SU-DHL-6 (cell line): Measurements from ENCODE around the gene CHN1.
A peak's percentile ranks its signal among the peaks of the same experiment; 100 is the strongest.

Experiments
- H2AFZ ChIP-seq: fragments of 200-600 bp; sonication (generic); 2 replicates; pipeline ENCODE4 v1.6.1; 2014; ENCODE audit warnings: low read depth, mild to moderate bottlenecking, moderate library complexity, mixed read lengths, antibody characterized with exemption, low read length; ENCODE audit not compliant: severe bottlenecking
- H3F3A ChIP-seq: fragments of 200-600 bp; shearing (Covaris generic); 2 replicates; pipeline ENCODE4 v1.6.0; 2016; ENCODE audit warnings: antibody characterized with exemption, mild to moderate bottlenecking; ENCODE audit not compliant: insufficient read depth
- H3K27ac ChIP-seq: fragments of 200-600 bp; sonication (generic); 2 replicates; pipeline ENCODE4 v1.5.1; 2016; ENCODE audit warnings: low read depth, mild to moderate bottlenecking, low read length, moderate library complexity, mixed read lengths
- H3K27me3 ChIP-seq: fragments of 200-600 bp; sonication (generic), shearing (Covaris generic); 2 replicates; pipeline ENCODE4 v1.6.0; 2014; ENCODE audit warnings: mild to moderate bottlenecking, low read length
- H3K36me3 ChIP-seq: fragments of 200-600 bp; sonication (generic); 2 replicates; pipeline ENCODE4 v1.6.1; 2014; ENCODE audit warnings: mild to moderate bottlenecking, low read length, mixed read lengths
- H3K4me2 ChIP-seq: fragments of 300-600, 200-600 bp; shearing (Covaris generic), sonication (generic); 2 replicates; pipeline ENCODE4 v1.6.0; 2014; ENCODE audit warnings: low read length, low read depth, mild to moderate bottlenecking; ENCODE audit not compliant: poor library complexity, severe bottlenecking
- H3K4me3 ChIP-seq: fragments of 200-600 bp; sonication (generic); 2 replicates; pipeline ENCODE4 v1.5.1; 2014; ENCODE audit warnings: antibody characterized with exemption, low read length, mild to moderate bottlenecking, mixed read lengths; ENCODE audit not compliant: insufficient read depth, poor library complexity, severe bottlenecking
- H3K79me2 ChIP-seq: fragments of 200-600 bp; sonication (generic); 2 replicates; pipeline ENCODE4 v1.6.1; 2014; ENCODE audit warnings: mild to moderate bottlenecking, low read length, moderate library complexity; ENCODE audit not compliant: insufficient read depth
- H3K9ac ChIP-seq: fragments of 200-600 bp; sonication (generic); 2 replicates; pipeline ENCODE4 v1.7.0; 2014; ENCODE audit warnings: mild to moderate bottlenecking, low read length
- H3K9me2 ChIP-seq: fragments of 200-600 bp; sonication (generic); replicated peaks from 2 replicates; pipeline ENCODE4 v1.6.1; 2014; ENCODE audit warnings: low read length; ENCODE audit not compliant: insufficient read depth
- H3K9me3 ChIP-seq: fragments of 200-600 bp; sonication (generic); 2 replicates; pipeline ENCODE4 v1.6.1; 2014; ENCODE audit warnings: low read length, mixed read lengths; ENCODE audit not compliant: insufficient read depth
- H4K20me1 ChIP-seq: fragments of 200-600 bp; sonication (generic); 2 replicates; pipeline ENCODE4 v1.6.1; 2014; ENCODE audit warnings: low read depth, mild to moderate bottlenecking, antibody characterized with exemption, low read length, moderate library complexity, mixed read lengths
- CTCF ChIP-seq: fragments of 200-600 bp; sonication (generic); IDR thresholded peaks from one replicate; pipeline ENCODE4 v1.5.1; 2017; ENCODE audit warnings: antibody characterized with exemption, mild to moderate bottlenecking, low read length, moderate library complexity; ENCODE audit not compliant: insufficient read depth, poor library complexity, severe bottlenecking
- EZH2phosphoT487 ChIP-seq: fragments of 200-600 bp; sonication (generic), shearing (Covaris generic); conservative IDR thresholded peaks from 2 replicates; pipeline ENCODE4 v1.6.1; 2018; ENCODE audit warnings: mild to moderate bottlenecking, antibody characterized with exemption, low read length, moderate library complexity, mixed read lengths

The CHN1 gene

DNA sequence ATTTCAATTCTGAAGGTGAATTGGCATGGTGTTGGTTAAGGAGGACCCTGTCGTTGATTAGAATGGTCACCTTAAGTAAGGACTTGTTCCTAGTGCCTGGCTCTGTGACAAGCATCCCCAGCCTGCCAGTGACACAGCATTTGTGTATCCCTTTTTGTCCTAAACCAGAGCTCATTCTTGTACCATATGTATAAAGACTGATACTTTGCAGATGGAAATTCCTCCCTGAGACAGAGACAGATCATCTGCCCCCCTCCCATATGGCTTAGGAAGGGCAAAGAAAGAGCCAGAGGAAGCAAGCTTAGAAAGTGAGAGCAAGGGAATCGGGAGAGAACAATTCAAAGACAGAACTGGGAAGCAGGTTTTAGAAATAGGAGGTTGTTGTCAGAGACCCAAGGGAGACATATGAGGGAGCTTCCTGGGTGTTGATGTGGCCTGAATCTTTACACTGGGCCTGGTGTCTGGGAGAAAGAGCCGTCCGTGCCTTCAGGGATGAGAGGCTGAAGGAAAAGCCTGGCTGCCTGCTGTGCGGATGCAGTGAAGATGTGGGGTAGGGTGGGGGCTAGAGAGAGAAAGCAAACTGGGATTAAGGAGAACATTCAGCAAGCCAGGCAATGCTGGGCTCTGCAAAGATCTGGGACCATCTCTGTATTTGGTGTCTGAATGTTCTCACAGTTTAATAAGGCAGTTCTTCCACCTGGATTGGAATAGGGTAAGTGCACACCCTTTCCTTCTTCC, 227.7 kb downstream of the CHN1 start:
- H4K20me1 ChIP-seq, result no peaks in the 10 kb centered on the region
- no peak overlapping the region for H3K27ac ChIP-seq
- H3K27me3 ChIP-seq, result no peaks in the 10 kb centered on the region
- H3F3A ChIP-seq, result no peaks in the 10 kb centered on the region
- no peaks in the 10 kb centered on the region for H3K9me2 ChIP-seq
- no peaks in the 10 kb centered on the region for H3K9me3 ChIP-seq
- H3K79me2 ChIP-seq, result no peaks in the 10 kb centered on the region
- H3K4me2 ChIP-seq, result no peak overlapping the region
- no peak overlapping the region for H3K9ac ChIP-seq
- H3K4me3 ChIP-seq, result no peak overlapping the region
- TF ChIP-seq CTCF (no peak), EZH2phosphoT487 (no peak)
- H2AFZ ChIP-seq, result no peak overlapping the region
- no peaks in the 10 kb centered on the region for H3K36me3 ChIP-seq

DNA sequence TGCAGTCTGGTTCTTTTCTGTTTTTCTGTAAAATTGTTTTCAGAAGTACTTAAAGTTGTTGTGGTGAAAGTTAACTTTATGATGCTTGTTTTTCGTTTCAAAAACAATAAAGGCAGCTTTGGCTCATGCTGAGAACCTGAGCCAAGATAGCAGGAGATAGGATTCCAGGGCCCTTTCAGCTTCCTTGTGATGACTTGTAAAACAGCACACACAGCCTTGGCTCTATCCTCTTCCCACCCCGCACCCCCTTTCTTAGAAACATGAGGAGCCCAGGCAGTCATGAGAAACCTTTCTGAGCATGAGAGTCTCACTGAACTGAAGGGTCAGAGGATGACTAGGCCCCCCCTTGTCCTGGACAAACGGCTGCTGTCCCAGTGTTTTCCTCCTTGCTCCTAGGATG, 228.5 kb downstream of the CHN1 start:
- no peak for TF ChIP-seq CTCF
- TF ChIP-seq EZH2phosphoT487, result no peak
- H2AFZ ChIP-seq, result no peak overlapping the region

DNA sequence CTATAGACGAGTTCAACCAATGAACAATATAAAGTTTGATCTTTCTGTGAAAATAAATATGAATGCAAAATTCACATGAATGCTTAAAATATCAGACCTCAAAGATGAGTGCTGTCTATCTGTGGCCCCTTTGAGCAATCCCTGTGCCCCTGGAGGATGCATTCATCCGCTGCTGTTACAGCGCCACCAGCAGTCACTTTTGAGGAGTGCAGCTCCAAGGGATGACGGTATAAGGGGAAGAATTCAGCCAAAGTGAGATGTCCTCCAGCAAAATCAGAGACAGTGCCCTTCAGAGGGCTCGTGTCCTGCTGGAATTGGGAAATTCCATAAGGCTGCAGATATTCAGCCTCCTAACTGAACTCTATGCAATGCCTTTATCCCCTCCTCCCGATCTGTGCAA, 229.0 kb downstream of the CHN1 start:
- no peaks in the 10 kb centered on the region for H3K9me2 ChIP-seq
- TF ChIP-seq CTCF, result peak; percentile 36
- no peak for TF ChIP-seq EZH2phosphoT487
- H3K27ac ChIP-seq, result no peak overlapping the region
- H3K27me3 ChIP-seq, result no peaks in the 10 kb centered on the region
- H3K4me2 ChIP-seq, result no peak overlapping the region
- H3K9ac ChIP-seq, result no peak overlapping the region
- H3K79me2 ChIP-seq, result no peaks in the 10 kb centered on the region
- no peaks in the 10 kb centered on the region for H3F3A ChIP-seq
- no peak overlapping the region for H3K4me3 ChIP-seq
- H4K20me1 ChIP-seq, result no peaks in the 10 kb centered on the region
- no peaks in the 10 kb centered on the region for H3K9me3 ChIP-seq
- no peaks in the 10 kb centered on the region for H3K36me3 ChIP-seq
- H2AFZ ChIP-seq, result no peak overlapping the region

More for the DNA sequence above, 228.5 kb downstream of the CHN1 start:
- Histone ChIP-seq H3K9ac (no peak overlapping the region), H3K79me2 (no peaks in the 10 kb centered on the region), H3K4me3 (no peak overlapping the region), H3K36me3 (no peaks in the 10 kb centered on the region), H3K27me3 (no peaks in the 10 kb centered on the region), H3F3A (no peaks in the 10 kb centered on the region), H3K4me2 (no peak overlapping the region), H3K9me2 (no peaks in the 10 kb centered on the region), H3K9me3 (no peaks in the 10 kb centered on the region), H3K27ac (no peak overlapping the region), H4K20me1 (no peaks in the 10 kb centered on the region)
